Activated T-helper 1 cell treated with anti-CD3 and anti-CD28 coated beads, Interleukin-12 subunit alpha, Interleukin-12 subunit beta, Interleukin-2, Interleukin-4 antibody, amounts not matched to agents 30 ng/mL and 10 ng/mL and 1 ng/mL, durations not matched to agents 14 hours and 24 hours and 36 hours (primary cell): Measurements from ENCODE around the gene COMMD1. TPM values are rescaled to one million over a fixed set of nuclear protein-coding genes. Genes with fewer than 3 reads are reported as not detected.
"Not testable (repeated sequence)": the region's sequence is repeated elsewhere in the genome, so short reads cannot be mapped to it uniquely, and the experiment has no call there.

Experiments
- DNase-seq: peaks from one replicate; pipeline ENCODE4 v3.0.0; 2021; ENCODE audit warnings: low spot score
- H3K27ac Mint-ChIP-seq: one replicate; pipeline ENCODE4 v1.8.0; 2021; ENCODE audit warnings: mild to moderate bottlenecking, mixed read lengths
- H3K27me3 Mint-ChIP-seq: one replicate; pipeline ENCODE4 v1.8.0; 2022; ENCODE audit warnings: mild to moderate bottlenecking, moderate library complexity, mixed read lengths; ENCODE audit not compliant: insufficient read depth
- H3K36me3 Mint-ChIP-seq: one replicate; pipeline ENCODE4 v1.8.0; 2021; ENCODE audit warnings: low read depth, mixed read lengths
- H3K4me1 Mint-ChIP-seq: one replicate; pipeline ENCODE4 v1.8.0; 2021; ENCODE audit warnings: low read depth, mixed read lengths
- H3K4me3 Mint-ChIP-seq: one replicate; pipeline ENCODE4 v1.8.0; 2021; ENCODE audit warnings: mild to moderate bottlenecking, moderate library complexity, mixed read lengths
- H3K9me3 Mint-ChIP-seq: one replicate; pipeline ENCODE4 v1.8.0; 2021; ENCODE audit warnings: mixed read lengths
- intact Hi-C: fragments of 100-400 bp; cut with micrococcal nuclease; formaldehyde crosslinking; loops from one replicate; pipeline ENCODE4 v1.15.1; 2024
- total RNA-seq: library from RNA; stranded (reverse); gene quantifications from 2 replicates; pipeline ENCODE4 v1.2.3, GENCODE V29; 2022

COMMD1 gene
- total RNA-seq, 1 donor from 2014 or later, result 25.4 TPM

DNA sequence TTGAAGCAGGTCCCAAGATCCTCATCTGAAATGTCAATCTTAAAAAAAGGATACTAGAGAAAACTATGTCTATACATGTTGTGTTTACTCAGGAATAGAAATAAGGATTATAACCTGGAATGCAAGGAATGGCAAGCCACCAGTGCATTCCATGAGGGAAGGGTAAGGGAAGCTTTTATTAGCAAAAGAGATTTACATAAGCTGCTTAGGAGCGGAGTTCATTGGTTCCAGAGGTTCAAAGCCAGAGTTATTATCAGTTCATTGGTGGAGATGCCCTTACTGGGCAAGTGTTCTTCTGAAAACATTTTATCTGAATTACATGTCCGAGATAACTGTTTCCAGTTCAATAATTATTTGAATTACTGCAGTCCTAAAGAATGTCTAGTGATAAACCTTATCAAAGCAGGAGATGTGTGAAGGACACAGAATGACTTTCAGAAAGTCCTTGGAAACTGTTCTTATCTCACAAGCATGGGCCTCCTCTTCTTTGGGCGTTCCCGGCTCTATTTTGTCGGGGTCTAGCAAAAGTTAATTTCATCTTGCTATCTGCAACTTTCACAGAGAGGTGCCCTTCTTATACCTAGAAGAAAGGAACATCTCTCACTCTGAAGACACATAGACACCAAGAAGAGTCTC, 23.5 kb downstream of the COMMD1 start:
- Mint-ChIP-seq H3K9me3 (no peaks in the 10 kb centered on the region), H3K4me3 (no peak overlapping the region), H3K36me3 (peaks cover 2% of the 10 kb centered on the region), H3K27me3 (no peaks in the 10 kb centered on the region), H3K27ac (no peak overlapping the region), H3K4me1 (no peaks in the 10 kb centered on the region)
- no peak for DNase-seq
- intact Hi-C loops, result no loop called here

DNA sequence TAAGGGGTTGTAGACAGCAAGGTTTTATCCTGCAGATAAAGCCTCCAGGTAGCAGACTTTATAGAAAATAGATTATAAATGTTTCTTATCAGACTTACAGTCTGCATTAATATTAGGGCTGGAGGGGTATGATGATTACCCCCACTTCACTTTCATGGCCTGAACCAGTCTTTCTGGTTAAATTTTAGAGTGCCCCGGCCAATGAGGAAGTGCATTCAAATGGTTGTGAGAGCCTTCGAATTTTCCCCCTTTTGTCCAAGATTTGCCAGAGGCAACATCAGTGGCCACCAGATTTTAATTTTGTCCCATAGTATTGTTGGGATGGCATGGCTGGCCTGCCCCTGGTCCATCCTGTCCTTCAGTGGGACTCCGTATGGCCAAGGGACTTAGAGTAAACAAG, 31.6 kb downstream of the COMMD1 start:
- H3K27me3 Mint-ChIP-seq, result no peaks in the 10 kb centered on the region
- H3K4me1 Mint-ChIP-seq, result no peaks in the 10 kb centered on the region
- H3K4me3 Mint-ChIP-seq, result no peak overlapping the region
- no peak overlapping the region for H3K27ac Mint-ChIP-seq
- H3K36me3 Mint-ChIP-seq, result peaks cover 2% of the 10 kb centered on the region
- no peaks in the 10 kb centered on the region for H3K9me3 Mint-ChIP-seq
- intact Hi-C loops, result no loop called here
- no peak for DNase-seq

DNA sequence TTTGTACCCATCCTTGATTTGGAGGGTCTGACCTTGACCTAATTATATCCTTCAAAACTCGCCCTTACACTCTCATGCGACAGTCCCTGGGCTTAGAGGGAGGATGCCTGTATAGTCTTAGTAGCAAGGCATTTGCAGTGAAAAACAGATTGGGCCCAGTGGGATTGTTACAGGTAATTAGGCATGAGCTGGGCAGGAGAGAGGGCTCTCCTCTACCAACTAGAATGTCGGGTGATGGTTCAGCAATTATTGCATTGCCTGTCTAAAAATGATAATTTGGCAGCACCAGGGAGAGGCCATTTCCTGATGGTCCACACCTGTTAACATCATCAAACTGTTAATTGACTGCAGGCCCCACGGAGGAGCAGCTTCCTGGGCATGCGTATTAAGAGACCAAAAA, 32.4 kb downstream of the COMMD1 start:
- Mint-ChIP-seq H3K27ac (no peak overlapping the region), H3K36me3 (peaks cover 2% of the 10 kb centered on the region), H3K4me1 (peaks cover under 1% of the 10 kb centered on the region), H3K9me3 (no peaks in the 10 kb centered on the region), H3K27me3 (no peaks in the 10 kb centered on the region), H3K4me3 (no peak overlapping the region)
- intact Hi-C loops, result no loop called here
- DNase-seq, result no peak

DNA sequence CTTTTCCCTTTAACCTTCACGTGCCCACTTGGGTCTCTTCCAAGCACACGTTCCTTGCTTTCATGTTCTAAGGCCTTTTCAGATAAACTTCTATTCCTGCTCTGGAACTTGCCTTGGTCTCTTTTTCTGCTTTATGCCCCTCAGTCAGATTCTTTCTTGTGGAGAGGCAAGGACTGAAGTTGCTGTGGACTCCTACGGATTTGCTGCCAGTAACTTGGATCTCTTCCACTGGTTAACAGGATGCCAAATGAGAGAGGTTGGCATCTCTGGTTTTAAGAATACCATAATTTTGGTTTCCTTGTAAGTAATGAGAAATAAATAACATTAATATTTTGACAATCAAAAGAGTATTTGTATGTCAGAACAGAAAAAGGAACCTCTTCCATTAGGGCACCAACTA, 33.0 kb downstream of the COMMD1 start:
- peaks cover 6% of the 10 kb centered on the region for H3K4me1 Mint-ChIP-seq
- H3K9me3 Mint-ChIP-seq, result no peaks in the 10 kb centered on the region
- no peak overlapping the region for H3K27ac Mint-ChIP-seq
- no peaks in the 10 kb centered on the region for H3K27me3 Mint-ChIP-seq
- H3K36me3 Mint-ChIP-seq, result peaks cover 2% of the 10 kb centered on the region
- intact Hi-C loops, result no loop called here
- DNase-seq, result no peak
- no peak overlapping the region for H3K4me3 Mint-ChIP-seq

DNA sequence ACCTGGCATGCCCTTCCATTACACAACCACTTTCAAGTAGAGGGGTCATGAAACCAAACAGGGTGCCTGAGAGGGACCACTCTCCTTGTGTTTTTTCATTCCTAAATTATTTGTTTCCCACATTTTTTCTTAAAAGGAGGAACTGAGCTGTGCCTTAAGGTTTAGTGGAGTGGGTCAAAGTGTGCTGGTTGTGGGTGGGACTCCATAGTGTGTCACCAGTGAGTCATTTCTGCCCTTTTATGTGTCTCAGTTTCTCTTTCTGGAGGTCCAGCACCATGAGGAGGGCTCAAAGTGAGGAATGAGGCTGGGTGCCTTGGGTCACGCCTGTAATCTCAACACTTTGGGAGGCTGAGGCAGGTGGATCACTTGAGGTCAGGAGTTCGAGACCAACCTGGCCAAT, 37.8 kb downstream of the COMMD1 start:
- Mint-ChIP-seq H3K27me3 (no peaks in the 10 kb centered on the region), H3K4me1 (peaks cover 7% of the 10 kb centered on the region), H3K27ac (no peak overlapping the region), H3K9me3 (no peaks in the 10 kb centered on the region), H3K4me3 (no peak overlapping the region), H3K36me3 (peaks cover under 1% of the 10 kb centered on the region)
- intact Hi-C loops, result no loop called here
- no peak for DNase-seq

DNA sequence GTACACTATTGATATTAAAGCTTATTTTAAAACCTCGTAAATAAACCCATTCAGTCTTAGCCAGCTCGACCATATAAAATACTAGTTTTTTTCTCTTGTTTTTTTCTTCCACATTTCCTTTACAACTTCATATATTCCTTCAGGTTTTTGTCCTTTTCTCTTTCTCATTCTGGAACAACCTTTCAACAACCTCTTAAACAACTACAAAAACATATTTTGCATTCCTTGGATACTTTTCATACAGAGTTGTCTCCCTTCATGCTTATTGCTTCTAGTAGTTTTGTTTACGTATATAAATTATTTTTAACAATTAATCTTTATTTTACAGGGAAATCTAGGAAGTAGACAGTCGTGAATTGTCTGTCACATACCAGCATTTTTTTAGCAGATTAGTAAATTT, 41.2 kb downstream of the COMMD1 start:
- intact Hi-C loops, result no loop called here
- no peak overlapping the region for H3K4me3 Mint-ChIP-seq
- peaks cover 7% of the 10 kb centered on the region for H3K4me1 Mint-ChIP-seq
- peaks cover 4% of the 10 kb centered on the region for H3K27me3 Mint-ChIP-seq
- H3K36me3 Mint-ChIP-seq, result no peaks in the 10 kb centered on the region
- DNase-seq, result no peak
- no peaks in the 10 kb centered on the region for H3K9me3 Mint-ChIP-seq
- no peak overlapping the region for H3K27ac Mint-ChIP-seq

DNA sequence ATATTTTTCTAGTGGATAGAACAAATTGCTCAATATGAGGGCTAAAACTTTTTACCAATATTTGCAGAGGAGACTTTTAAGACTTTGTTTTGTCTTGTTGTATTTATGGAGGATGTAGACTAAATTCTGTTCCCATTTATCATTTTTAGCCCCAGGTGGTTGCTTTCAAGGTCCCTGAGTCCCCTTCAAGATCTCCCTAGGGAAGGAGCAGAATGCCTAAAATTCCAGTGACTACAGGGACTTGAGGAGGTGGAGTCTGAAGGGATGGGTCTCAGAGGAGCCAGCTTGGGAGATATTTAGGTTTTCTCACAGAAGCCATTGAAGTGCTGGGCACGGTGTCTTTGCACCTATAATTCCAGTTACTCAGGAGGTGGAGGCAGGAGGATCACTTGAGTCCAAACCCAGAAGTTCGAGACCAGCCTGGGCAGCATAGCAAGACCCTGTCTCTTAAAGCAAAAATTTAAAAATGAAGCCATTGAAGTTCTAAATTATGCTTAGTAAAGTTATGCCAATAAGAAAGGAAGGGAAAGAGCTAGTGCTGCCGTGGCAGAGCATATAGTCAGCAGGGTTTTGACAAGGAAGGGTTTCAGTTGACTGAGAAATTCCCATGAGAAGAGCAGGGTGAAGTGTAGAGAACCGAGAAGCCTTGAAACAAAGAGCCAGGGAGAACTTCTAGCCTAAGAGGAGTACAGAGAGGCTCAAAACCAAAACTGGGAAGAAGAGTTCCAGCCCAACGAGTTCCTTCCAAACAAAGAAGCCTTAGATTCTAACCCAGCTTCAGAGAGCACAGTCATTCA, 43.4 kb downstream of the COMMD1 start:
- Mint-ChIP-seq H3K4me3 (no peak overlapping the region), H3K27ac (no peak overlapping the region), H3K36me3 (no peaks in the 10 kb centered on the region), H3K9me3 (no peaks in the 10 kb centered on the region), H3K4me1 (no peaks in the 10 kb centered on the region), H3K27me3 (peaks cover 4% of the 10 kb centered on the region)
- intact Hi-C loops, result no loop called here
- DNase-seq, result no peak

DNA sequence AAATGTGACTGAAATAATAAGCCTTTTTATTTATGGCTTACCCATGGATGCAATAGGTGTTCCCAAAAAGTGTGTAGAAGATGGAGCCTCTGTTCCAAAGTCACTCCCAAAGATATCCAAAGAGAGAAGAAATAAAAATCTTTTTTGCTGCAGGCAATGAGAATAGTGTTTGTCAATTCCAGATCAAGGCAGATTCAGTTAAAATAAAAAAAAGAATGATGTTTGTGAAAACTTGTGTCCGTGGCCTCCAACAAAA, 43.9 kb downstream of the COMMD1 start:
- Mint-ChIP-seq H3K27me3 (peaks cover 4% of the 10 kb centered on the region), H3K27ac (no peak overlapping the region), H3K9me3 (no peaks in the 10 kb centered on the region), H3K4me1 (no peaks in the 10 kb centered on the region), H3K36me3 (no peaks in the 10 kb centered on the region), H3K4me3 (no peak overlapping the region)
- no peak for DNase-seq
- intact Hi-C loops, result no loop called here

DNA sequence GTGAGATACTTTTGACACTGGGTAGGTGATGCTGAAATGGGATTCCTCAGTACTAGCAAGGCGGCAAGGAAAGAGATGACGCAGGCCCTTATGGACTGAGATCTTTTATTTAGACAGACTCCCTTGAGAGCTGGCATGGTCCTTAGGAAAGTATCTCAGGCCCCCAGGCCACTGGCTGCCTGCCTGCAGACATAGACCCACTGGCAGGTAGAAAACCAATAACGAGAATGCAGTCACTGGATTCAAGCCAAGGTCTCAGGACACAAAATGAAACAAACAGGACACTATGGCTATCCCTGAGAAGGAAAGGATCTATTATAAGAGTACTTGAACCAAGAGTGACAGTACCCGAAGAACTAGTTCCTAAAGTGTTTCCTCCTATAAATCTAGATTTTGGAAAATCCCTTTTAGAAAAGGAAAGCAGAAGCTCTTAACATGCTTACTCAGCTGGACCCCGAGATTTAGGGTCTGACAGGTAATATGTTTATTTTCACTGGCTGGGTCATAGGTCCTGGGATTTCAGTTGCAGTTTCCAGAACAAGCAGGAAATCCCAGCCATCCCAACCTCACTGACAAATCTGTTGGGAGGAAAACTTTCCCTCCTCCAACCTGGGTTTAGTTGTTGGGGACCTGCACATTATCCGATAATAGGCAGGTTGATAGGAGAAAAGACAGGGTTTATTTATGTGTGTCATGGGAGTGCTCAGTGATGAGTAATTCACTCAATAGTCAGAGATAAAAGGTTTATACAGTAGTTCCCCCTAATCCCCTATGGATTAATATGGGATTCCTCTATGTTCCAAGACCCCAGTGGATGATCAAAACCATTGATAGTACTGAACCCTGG, 44.5 kb downstream of the COMMD1 start:
- no peak for DNase-seq
- intact Hi-C loops, result no loop called here

DNA sequence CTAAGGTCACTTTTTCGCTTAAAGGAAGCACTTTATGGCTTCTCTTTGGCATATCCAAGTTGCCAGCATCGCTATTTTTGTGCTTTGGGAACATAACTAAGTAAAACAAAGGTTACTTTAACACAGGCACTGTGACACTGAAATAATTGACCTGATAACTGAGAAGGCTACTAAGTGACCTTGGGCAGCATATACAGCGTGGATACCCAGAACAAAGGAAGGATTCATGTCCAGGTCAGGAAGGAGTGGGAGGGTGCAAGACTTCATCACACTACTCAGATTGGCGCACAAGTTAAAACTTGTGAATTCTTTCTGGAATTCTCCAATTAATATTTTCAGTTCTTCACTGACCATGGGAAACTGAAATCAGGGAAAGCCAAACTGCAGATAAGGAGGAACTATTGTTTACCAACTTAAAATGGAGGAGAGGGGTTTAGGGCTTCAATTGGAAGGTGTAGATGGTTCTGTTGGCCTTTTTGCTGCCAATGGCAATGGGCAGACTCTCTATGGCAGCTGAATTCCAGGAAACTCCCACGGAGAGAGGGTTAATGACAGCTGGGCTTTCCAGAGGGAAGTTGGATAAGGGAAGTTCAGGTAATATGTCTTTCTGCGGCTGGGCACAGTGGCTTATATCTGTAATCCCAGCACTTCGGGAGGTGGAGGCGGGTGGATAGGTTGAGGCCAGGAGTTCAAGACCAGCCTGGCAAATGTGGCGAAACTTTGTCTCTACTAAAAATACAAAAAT, 45.3 kb downstream of the COMMD1 start:
- Mint-ChIP-seq H3K27ac (no peak overlapping the region), H3K36me3 (no peaks in the 10 kb centered on the region), H3K27me3 (peaks cover 4% of the 10 kb centered on the region), H3K4me3 (no peak overlapping the region), H3K9me3 (no peaks in the 10 kb centered on the region), H3K4me1 (no peaks in the 10 kb centered on the region)
- intact Hi-C loops, result no loop called here
- DNase-seq, result no peak

More for the DNA sequence above, 44.5 kb downstream of the COMMD1 start:
- Mint-ChIP-seq H3K36me3 (no peaks in the 10 kb centered on the region), H3K9me3 (no peaks in the 10 kb centered on the region), H3K4me3 (no peak overlapping the region), H3K27me3 (peaks cover 4% of the 10 kb centered on the region), H3K27ac (no peak overlapping the region), H3K4me1 (no peaks in the 10 kb centered on the region)

DNA sequence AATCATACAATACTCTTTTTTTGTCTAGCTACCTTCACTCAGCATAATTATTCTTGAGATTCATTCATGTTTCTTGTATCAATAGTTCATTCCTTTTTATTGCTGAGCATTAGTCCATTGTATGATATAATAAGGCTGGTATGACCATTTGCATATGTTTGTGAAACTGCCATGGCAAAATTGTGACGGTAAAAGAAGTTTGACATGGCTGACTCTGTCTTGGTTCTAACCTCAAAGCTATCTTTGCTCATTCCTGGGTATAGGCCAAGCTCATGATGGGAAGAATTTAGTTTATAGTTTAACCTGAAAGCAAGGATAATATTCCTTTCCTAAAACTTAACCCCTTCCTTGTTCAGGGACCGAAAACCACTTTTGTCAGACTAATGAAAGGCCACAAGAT, 46.4 kb downstream of the COMMD1 start:
- intact Hi-C loops, result no loop called here
- no peak for DNase-seq
- H3K27ac Mint-ChIP-seq, result no peak overlapping the region
- H3K27me3 Mint-ChIP-seq, result peaks cover 4% of the 10 kb centered on the region
- H3K4me3 Mint-ChIP-seq, result no peak overlapping the region
- no peaks in the 10 kb centered on the region for H3K4me1 Mint-ChIP-seq
- no peaks in the 10 kb centered on the region for H3K36me3 Mint-ChIP-seq
- H3K9me3 Mint-ChIP-seq, result no peaks in the 10 kb centered on the region

DNA sequence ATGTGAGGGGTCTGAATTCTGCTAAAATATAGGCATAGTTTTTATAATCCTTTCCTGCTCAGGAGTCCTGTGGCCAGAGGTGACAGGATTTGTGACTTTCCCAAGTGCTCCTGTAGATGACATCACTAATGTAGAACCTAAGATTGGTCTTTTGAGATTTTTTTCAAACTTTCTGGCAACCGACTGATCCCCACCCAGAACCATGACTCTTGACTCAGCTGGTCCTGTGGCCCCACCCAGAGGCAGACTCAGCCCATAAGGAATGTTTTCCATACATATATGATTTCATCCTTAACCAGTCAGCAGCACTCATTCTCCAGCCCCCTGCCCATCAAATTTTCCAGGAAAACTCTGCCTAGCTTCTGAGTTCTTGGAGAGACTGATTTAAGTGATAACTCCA, 46.8 kb downstream of the COMMD1 start:
- Mint-ChIP-seq H3K4me3 (no peak overlapping the region), H3K36me3 (no peaks in the 10 kb centered on the region), H3K27ac (no peak overlapping the region), H3K9me3 (no peaks in the 10 kb centered on the region), H3K4me1 (no peaks in the 10 kb centered on the region), H3K27me3 (peaks cover 4% of the 10 kb centered on the region)
- no peak for DNase-seq
- intact Hi-C loops, result no loop called here

DNA sequence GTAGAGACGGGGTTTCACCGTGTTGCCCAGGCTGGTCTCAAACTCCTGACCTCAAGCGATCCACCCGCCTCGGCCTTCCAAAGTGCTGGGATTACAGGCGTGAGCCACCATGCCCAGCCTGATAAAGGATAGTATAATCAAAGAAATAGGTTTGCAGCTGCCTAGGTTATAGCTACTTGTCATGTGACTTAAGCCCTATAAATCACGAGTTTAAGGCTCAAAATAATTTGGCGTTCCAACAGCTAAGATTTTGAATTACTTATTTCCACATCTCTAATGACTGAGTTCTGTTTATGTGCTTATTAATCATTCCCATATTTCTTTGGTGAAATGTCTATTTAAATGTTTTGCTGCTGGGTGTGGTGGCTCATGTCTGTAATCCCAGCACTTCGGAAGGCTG, 49.4 kb downstream of the COMMD1 start:
- DNase-seq, H3K4me3 Mint-ChIP-seq, intact Hi-C loops, H3K4me1 Mint-ChIP-seq, H3K27me3 Mint-ChIP-seq, H3K36me3 Mint-ChIP-seq, H3K27ac Mint-ChIP-seq, H3K9me3 Mint-ChIP-seq: not testable (repeated sequence)
